Sigmoid colon (tissue), 7 donors: ENCODE measurements around the gene PGPEP1. TPM values are rescaled to one million over a fixed set of nuclear protein-coding genes. Genes with fewer than 3 reads are reported as not detected.
A peak's percentile ranks its signal among the peaks of the same experiment; 100 is the strongest.

Experiments used
- DNase-seq: peaks from one replicate; pipeline ENCODE4 v3.0.0-alpha.2; 2019
- H3K27ac ChIP-seq, 4 donors: fragments of 200-600 bp; sonication (generic); one replicate each; pipeline ENCODE4 v1.5.1; 2016 to 2019; ENCODE audit warnings: mild to moderate bottlenecking in 1 of 4
- H3K27me3 ChIP-seq, 3 donors: fragments of 200-600 bp; sonication (generic); one replicate each; pipeline ENCODE4 v1.5.1; 2019; ENCODE audit warnings: mild to moderate bottlenecking in 1 of 3
- H3K36me3 ChIP-seq, 4 donors: fragments of 200-600 bp; sonication (generic); one replicate each; pipeline ENCODE4 v1.5.1; 2016 to 2019
- H3K4me1 ChIP-seq, 4 donors: fragments of 200-600 bp; sonication (generic); one replicate each; pipeline ENCODE4 v1.5.1; 2017 to 2019
- H3K4me3 ChIP-seq, 4 donors: fragments of 200-600 bp; sonication (generic); one replicate each; pipeline ENCODE4 v1.5.1; 2017 to 2019; ENCODE audit warnings: mild to moderate bottlenecking in 2 of 4, moderate library complexity in 1 of 4
- H3K9me3 ChIP-seq, 4 donors: fragments of 200-600 bp in 3 of 4; sonication (generic) in 3 of 4; one replicate each; pipeline versions ENCODE4 v1.5.1 to v1.6.1; 2013 to 2019
- CTCF ChIP-seq, 4 experiments: fragments of 450-650 bp in 3 of 4; fragments of 200-600 bp in 1 of 4; IDR thresholded peaks; one replicate each; pipeline ENCODE4 v1.5.1; 2016 to 2019; ENCODE audit warnings: antibody characterized with exemption in 4 of 4, mild to moderate bottlenecking in 3 of 4, moderate library complexity in 2 of 4
- EP300 ChIP-seq, 4 donors: sonication (generic); formaldehyde crosslinking; IDR thresholded peaks; one replicate each; pipeline ENCODE4 v1.6.1; 2017; ENCODE audit warnings: antibody characterized with exemption in 4 of 4
- POLR2A ChIP-seq, 2 donors: fragments of 450-650 bp; IDR thresholded peaks; one replicate each; pipeline ENCODE4 v1.6.1; 2016; ENCODE audit warnings: antibody characterized with exemption in 2 of 2, mild to moderate bottlenecking in 2 of 2, moderate library complexity in 2 of 2
- POLR2AphosphoS5 ChIP-seq, 4 donors: sonication (generic); formaldehyde crosslinking; IDR thresholded peaks; one replicate each; pipeline ENCODE4 v1.6.1; 2017; ENCODE audit warnings: antibody characterized with exemption in 4 of 4
- WGBS, 2 donors: extraction: QIAGEN DNeasy Blood & Tissue Kit; methylation state at CpG; one replicate each; pipeline ENCODE4 v1.1.7; 2013; 5-methylcytosine and 5-hydroxymethylcytosine counted together
- intact Hi-C: fragments of 100-400 bp; cut with DNase I; formaldehyde crosslinking; loops from one replicate; pipeline ENCODE4 v1.15.1; 2023
- polyA plus RNA-seq, 3 donors: library from polyadenylated mRNA; stranded (reverse); fragments of 200-250 nt; gene quantifications; one replicate each; pipeline ENCODE4 v1.2.3, GENCODE V29; 2013
- small RNA-seq, 3 donors: library from RNA; depleted of rRNA; stranded (forward); fragments of <200 nt; gene quantifications; one replicate each; pipeline ENCODE3, GENCODE V24; 2016
- total RNA-seq, 4 donors: library from RNA; depleted of rRNA; stranded (reverse); fragments of >200 nt; gene quantifications; one replicate each; pipeline ENCODE4 v1.1.0, GENCODE V29; 2016
- donor health status: healthy with polysubstance abuse.
- donor health status: Bipolar disorder and iron deficiency.
- donor health status: healthy.

The PGPEP1 gene
- total and polyA plus RNA-seq, 7 donors = 14.4 to 36.9 (median 16.9) TPM

DNA sequence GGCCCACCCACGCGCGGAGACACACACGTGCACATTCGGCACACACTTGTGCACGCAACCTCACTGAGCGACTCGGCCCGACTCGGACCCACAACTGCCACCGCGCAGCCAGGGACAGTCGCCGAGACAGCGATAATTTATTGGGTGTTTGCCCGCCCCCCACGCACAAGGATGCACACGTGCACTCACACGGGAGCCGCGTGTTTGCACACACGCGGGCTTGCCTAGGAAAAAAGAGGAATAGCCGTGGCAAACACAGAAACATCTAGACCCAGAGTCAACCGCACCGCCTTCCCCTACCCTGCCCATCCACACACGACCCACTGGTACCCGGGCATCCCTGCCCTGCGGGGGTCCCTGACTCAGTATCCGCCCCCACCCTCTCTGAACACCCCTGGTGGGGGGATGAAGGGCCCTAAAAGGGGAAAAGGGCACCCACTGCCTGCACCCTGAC is 77.7 kb downstream of the PGPEP1 start:
- Histone ChIP-seq H3K4me3 (peak overlapping the region in 3 of 4 donors; percentile 37 to 74 (median 40)), H3K4me1 (peaks cover 0 to 68% (median 62%) of the 10 kb centered on the region in 4 donors), H3K9me3 (no peaks in the 10 kb centered on the region), H3K27me3 (peaks cover 0 to 29% (median 3%) of the 10 kb centered on the region in 3 donors), H3K36me3 (no peaks in the 10 kb centered on the region), H3K27ac (peak overlapping the region; percentile 82 to 88 (median 86))
- TF ChIP-seq POLR2AphosphoS5 (IDR thresholded peaks at IDR 0.05) = peak in 1 of 4 donors; percentile 18
- TF ChIP-seq EP300 (IDR thresholded peaks at IDR 0.05) = no peak
- DNase-seq = no peak
- intact Hi-C loops = loop anchor here (5.0 to 10.0 kb wide), 2 partner anchors 136 to 303 kb away; partner anchors contain the start of gene JUND
- 5 to 10% methylated on average over 30 of the region's 30 CpGs for WGBS, 2 donors

GRCh38 chr19:18418483-18419194 is 78.2 kb downstream of the PGPEP1 start:
- Histone ChIP-seq H3K36me3 (no peaks in the 10 kb centered on the region), H3K4me3 (peak overlapping the region; percentile 20 to 74 (median 64)), H3K27ac (peak overlapping the region; percentile 82 to 88 (median 86)), H3K27me3 (peaks cover 0 to 29% (median 3%) of the 10 kb centered on the region in 3 donors), H3K4me1 (peaks cover 0 to 73% (median 67%) of the 10 kb centered on the region in 4 donors), H3K9me3 (no peaks in the 10 kb centered on the region)
- no peak for TF ChIP-seq EP300 (IDR thresholded peaks at IDR 0.05)
- no peak for TF ChIP-seq POLR2AphosphoS5 (IDR thresholded peaks at IDR 0.05)
- TF ChIP-seq CTCF (IDR thresholded peaks at IDR 0.05) = no peak
- TF ChIP-seq POLR2A (IDR thresholded peaks at IDR 0.05) = no peak
- no peak for DNase-seq
- intact Hi-C loops = loop anchor here (5.0 to 10.0 kb wide), 2 partner anchors 136 to 304 kb away; partner anchors contain the start of gene JUND
- 3 to 19% methylated on average over 39 of the region's 39 CpGs for WGBS, 2 donors

DNA sequence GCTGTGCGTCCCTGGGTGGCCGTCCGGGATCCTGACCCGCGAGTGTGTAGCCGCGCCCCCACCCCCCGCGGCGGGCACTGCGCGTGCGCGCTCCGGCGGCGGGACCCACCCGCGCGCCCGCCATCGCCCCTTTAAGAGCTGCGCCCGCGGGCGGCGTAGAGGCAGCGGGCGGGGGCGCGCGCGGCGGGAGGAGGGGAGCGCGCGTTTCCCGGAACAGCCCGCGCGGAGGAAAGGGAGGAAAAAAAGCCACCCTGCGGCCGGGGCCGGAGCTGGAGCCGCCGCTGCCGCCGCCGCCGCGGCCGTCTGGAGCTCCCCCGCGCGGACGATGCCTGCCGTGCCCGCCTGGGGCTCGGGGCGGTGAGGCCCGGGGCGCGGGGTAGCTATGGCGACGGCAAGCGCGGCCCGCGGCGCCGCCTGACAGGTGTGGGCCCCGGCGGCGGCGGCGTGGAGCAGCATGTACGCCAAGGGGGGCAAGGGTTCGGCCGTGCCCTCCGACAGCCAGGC is 78.8 kb downstream of the PGPEP1 start, which contains the start of gene SSBP4:
Gene SSBP4, plus strand, starts transcription at position 204 of the 504 bp plus-strand sequence. Its CDS starts 251 bp downstream, at position 455.
- Histone ChIP-seq H3K27ac (peak within 1 kb of the TSS; percentile 82 to 88 (median 86)), H3K36me3 (no peaks in the 10 kb centered on the region), H3K9me3 (no peaks in the 10 kb centered on the region), H3K4me3 (peak within 1 kb of the TSS; percentile 41 to 74 (median 64)), H3K27me3 (peaks cover 0 to 29% (median 3%) of the 10 kb centered on the region in 3 donors), H3K4me1 (peaks cover 0 to 79% (median 69%) of the 10 kb centered on the region in 4 donors)
- TF ChIP-seq POLR2AphosphoS5 (IDR thresholded peaks at IDR 0.05) (peak in 3 of 4 donors; percentile 29 to 60 (median 47)), POLR2A (IDR thresholded peaks at IDR 0.05) (no peak), CTCF (IDR thresholded peaks at IDR 0.05) (peak in 1 of 4 experiments; percentile 14), EP300 (IDR thresholded peaks at IDR 0.05) (no peak)
- WGBS, 2 donors = 0 to 1% methylated on average over 80 of the region's 80 CpGs
- DNase-seq = no peak
- intact Hi-C loops = loop anchor here (5.0 to 10.0 kb wide), 2 partner anchors 137 to 304 kb away; partner anchors contain the start of gene JUND

Small RNA genes within 50 kb of the gene (small RNA-seq; reads per million reads assigned to genes)
- gene MIR3189 (0 reads per million in 3 donors), gene RN7SL513P (0 reads per million in 3 donors)

Other genes with a start within 250 kb of the PGPEP1 start
- gene MAST3, start 242.8 kb upstream of the PGPEP1 start, total RNA-seq = 1 to 10 TPM; 2.6 to 6.9 (median 3.3) TPM
- 10 to 100 TPM in 1 of 3 donors, 1 to 10 TPM in 2; 4.2 to 16.3 (median 5.3) TPM for gene MAST3, start 242.8 kb upstream of the PGPEP1 start, polyA plus RNA-seq
- 10 to 100 TPM in 2 of 4 donors, 1 to 10 TPM in 2; 7.8 to 18.0 (median 9.5) TPM for gene PIK3R2, start 187.4 kb upstream of the PGPEP1 start, total RNA-seq
- gene PIK3R2, start 187.4 kb upstream of the PGPEP1 start, polyA plus RNA-seq = 1 to 10 TPM; 1.8 to 8.7 (median 6.5) TPM
- 10 to 100 TPM in 3 of 4 donors, 1 to 10 TPM in 1; 9.1 to 45.7 (median 44.5) TPM for gene IFI30, start 166.8 kb upstream of the PGPEP1 start, total RNA-seq
- gene IFI30, start 166.8 kb upstream of the PGPEP1 start, polyA plus RNA-seq = 100 to 1,000 TPM in 2 of 3 donors, 10 to 100 TPM in 1; 96.7 to 412 (median 178) TPM
- gene MPV17L2, start 147.4 kb upstream of the PGPEP1 start, total RNA-seq = 10 to 100 TPM; 15.8 to 37.3 (median 26.2) TPM
- gene MPV17L2, start 147.4 kb upstream of the PGPEP1 start, polyA plus RNA-seq = 10 to 100 TPM in 2 of 3 donors, 1 to 10 TPM in 1; 9.0 to 26.4 (median 12.0) TPM
- gene RAB3A, start 136.6 kb upstream of the PGPEP1 start, total RNA-seq = 1 to 10 TPM in 3 of 4 donors, under 1 TPM in 1; 0.66 to 2.9 (median 2.2) TPM
- gene RAB3A, start 136.6 kb upstream of the PGPEP1 start, polyA plus RNA-seq = 1 to 10 TPM; 2.1 to 4.8 (median 4.2) TPM
- gene PDE4C, start 114.2 kb upstream of the PGPEP1 start, total RNA-seq = 1 to 10 TPM; 1.8 to 8.6 (median 4.5) TPM
- 1 to 10 TPM in 1 of 3 donors, not detected in 2; 4.0 TPM for gene PDE4C, start 114.2 kb upstream of the PGPEP1 start, polyA plus RNA-seq
- gene IQCN, start 66.1 kb upstream of the PGPEP1 start, total RNA-seq = 1 to 10 TPM; 1.4 to 5.8 (median 2.9) TPM
- 1 to 10 TPM; 1.2 to 4.4 (median 3.4) TPM for gene IQCN, start 66.1 kb upstream of the PGPEP1 start, polyA plus RNA-seq
- gene JUND, start 59.0 kb upstream of the PGPEP1 start, total RNA-seq = 100 to 1,000 TPM; 163 to 369 (median 230) TPM
- 100 to 1,000 TPM; 179 to 221 (median 180) TPM for gene JUND, start 59.0 kb upstream of the PGPEP1 start, polyA plus RNA-seq
- 100 to 1,000 TPM in 3 of 4 donors, 10 to 100 TPM in 1; 89.1 to 144 (median 119) TPM for gene LSM4, start 17.5 kb upstream of the PGPEP1 start, total RNA-seq
- gene LSM4, start 17.5 kb upstream of the PGPEP1 start, polyA plus RNA-seq = 100 to 1,000 TPM; 214 to 285 (median 256) TPM
- 1 to 10 TPM; 1.1 to 7.9 (median 3.9) TPM for gene GDF15, start 45.6 kb downstream of the PGPEP1 start, total RNA-seq
- gene GDF15, start 45.6 kb downstream of the PGPEP1 start, polyA plus RNA-seq = 10 to 100 TPM in 2 of 3 donors, 1 to 10 TPM in 1; 7.2 to 79.7 (median 24.5) TPM
- 10 to 100 TPM in 1 of 4 donors, 1 to 10 TPM in 3; 2.2 to 13.3 (median 9.0) TPM for gene LRRC25, start 57.0 kb downstream of the PGPEP1 start, total RNA-seq
- gene LRRC25, start 57.0 kb downstream of the PGPEP1 start, polyA plus RNA-seq = 10 to 100 TPM in 1 of 3 donors, 1 to 10 TPM in 2; 4.2 to 10.9 (median 6.0) TPM
- gene SSBP4, start 78.8 kb downstream of the PGPEP1 start, total RNA-seq = 10 to 100 TPM; 52.4 to 71.4 (median 58.0) TPM
- gene SSBP4, start 78.8 kb downstream of the PGPEP1 start, polyA plus RNA-seq = 10 to 100 TPM; 13.9 to 51.4 (median 32.4) TPM
- 10 to 100 TPM in 3 of 4 donors, 1 to 10 TPM in 1; 9.1 to 12.8 (median 11.5) TPM for gene ISYNA1, start 97.5 kb downstream of the PGPEP1 start, total RNA-seq
- 10 to 100 TPM in 1 of 3 donors, 1 to 10 TPM in 2; 3.7 to 18.7 (median 4.2) TPM for gene ISYNA1, start 97.5 kb downstream of the PGPEP1 start, polyA plus RNA-seq
- 10 to 100 TPM in 3 of 4 donors, 1 to 10 TPM in 1; 7.1 to 20.2 (median 11.9) TPM for gene ELL, start 181.5 kb downstream of the PGPEP1 start, total RNA-seq
- 10 to 100 TPM in 1 of 3 donors, 1 to 10 TPM in 2; 6.2 to 14.6 (median 8.4) TPM for gene ELL, start 181.5 kb downstream of the PGPEP1 start, polyA plus RNA-seq
- gene FKBP8, start 203.0 kb downstream of the PGPEP1 start, total RNA-seq = 100 to 1,000 TPM; 366 to 456 (median 403) TPM
- gene FKBP8, start 203.0 kb downstream of the PGPEP1 start, polyA plus RNA-seq = 100 to 1,000 TPM; 200 to 234 (median 232) TPM
- 100 to 1,000 TPM; 107 to 122 (median 120) TPM for gene KXD1, start 217.3 kb downstream of the PGPEP1 start, total RNA-seq
- 100 to 1,000 TPM in 1 of 3 donors, 10 to 100 TPM in 2; 84.9 to 118 (median 93.2) TPM for gene KXD1, start 217.3 kb downstream of the PGPEP1 start, polyA plus RNA-seq
- gene UBA52, start 231.3 kb downstream of the PGPEP1 start, total RNA-seq = 1,000 to 10,000 TPM in 1 of 4 donors, 100 to 1,000 TPM in 3; 450 to 1,088 (median 720) TPM
- gene UBA52, start 231.3 kb downstream of the PGPEP1 start, polyA plus RNA-seq = 1,000 to 10,000 TPM; 1,029 to 1,720 (median 1,156) TPM
- gene REX1BD, start 248.2 kb downstream of the PGPEP1 start, total RNA-seq = 100 to 1,000 TPM in 1 of 4 donors, 10 to 100 TPM in 3; 70.3 to 101 (median 85.6) TPM
- 10 to 100 TPM; 40.5 to 79.1 (median 63.1) TPM for gene REX1BD, start 248.2 kb downstream of the PGPEP1 start, polyA plus RNA-seq